GM19463 (cell line): ENCODE results near the gene C1QC.

ENCODE experiments used
- ATAC-seq: cut with Tn5 transposase; IDR thresholded peaks from one replicate; pipeline ENCODE4 v1.9.1; 2021; ENCODE audit warnings: mild to moderate bottlenecking, moderate library complexity; ENCODE audit not compliant: unreplicated experiment

Gene C1QC

GRCh38 chr1:22618056-22618455 lies 25.4 kb upstream of the C1QC start:
- no peak for ATAC-seq

DNA sequence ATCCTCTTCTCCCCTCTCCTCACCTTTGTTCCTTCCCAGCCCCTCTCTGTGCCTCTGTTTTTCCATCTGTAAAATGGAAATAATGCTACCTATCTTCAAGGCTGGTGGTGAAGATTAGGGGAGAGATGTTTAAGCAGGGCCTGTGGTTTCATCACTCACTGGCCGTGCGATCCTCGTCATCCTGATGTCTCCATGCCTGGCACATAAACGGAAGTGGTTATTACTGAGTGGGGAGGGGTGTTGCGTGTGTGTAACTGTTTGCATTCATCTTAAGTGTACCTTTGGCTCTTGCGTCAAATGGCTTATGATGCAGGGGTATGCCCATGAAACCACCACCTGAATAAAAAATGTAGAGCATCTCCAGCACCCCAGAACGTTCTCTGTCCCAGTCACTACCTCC lies 24.2 kb upstream of the C1QC start:
- ATAC-seq, result no peak

DNA sequence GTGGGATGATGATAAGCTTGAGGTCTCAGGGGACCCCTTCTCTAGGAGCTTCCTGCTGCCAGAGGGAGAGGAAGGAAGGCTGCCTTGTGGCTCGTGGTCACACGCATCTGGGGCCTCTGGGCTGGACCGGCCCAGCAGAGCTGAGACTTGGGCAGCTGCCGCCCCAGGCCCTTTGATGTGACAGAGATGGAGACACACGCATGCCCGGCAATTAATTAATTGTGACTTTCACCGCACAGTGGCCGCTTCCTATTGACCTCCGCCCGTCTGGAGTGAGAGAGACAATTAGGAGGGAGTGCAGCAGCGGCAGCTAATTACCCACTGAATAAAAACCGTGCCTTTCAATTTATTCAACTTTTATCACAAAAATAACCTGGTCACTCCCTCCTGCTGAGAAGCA lies 23.6 kb upstream of the C1QC start:
- no peak for ATAC-seq

- ATAC-seq, result no peak
These were observed 21.7 kb upstream of the C1QC start for GRCh38 chr1:22621761-22622160.

DNA sequence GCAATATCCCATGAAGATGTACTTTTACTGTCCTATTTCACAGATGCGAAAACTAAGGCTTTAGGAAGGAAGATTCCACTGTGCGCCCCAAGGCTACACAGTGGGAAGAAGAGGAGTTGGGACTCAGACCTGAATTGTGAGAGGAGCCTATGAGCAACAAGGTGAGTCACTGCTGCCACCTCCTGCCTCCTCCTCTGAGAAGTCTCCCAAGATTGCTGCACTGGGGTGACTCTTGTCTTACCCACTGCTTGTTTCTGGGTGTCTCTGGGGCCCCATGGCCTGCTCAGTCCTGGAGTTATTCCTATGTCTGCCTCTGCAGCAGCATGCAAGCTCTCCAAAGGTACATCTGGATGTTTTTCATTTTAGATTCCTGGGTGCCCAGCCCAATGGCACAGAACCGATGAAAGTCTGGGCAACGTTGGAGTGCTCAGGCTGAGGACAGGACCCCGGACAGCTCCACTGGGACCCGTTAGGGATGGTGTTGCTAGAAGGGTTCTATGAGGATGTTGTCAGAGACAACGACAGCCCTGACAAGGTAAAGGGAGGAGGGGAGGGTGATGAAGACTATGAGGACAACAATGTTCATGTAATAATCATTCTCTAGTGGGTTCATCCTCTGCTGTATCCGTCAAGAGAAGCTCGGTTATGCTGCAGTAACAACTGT lies 18.0 kb upstream of the C1QC start:
- ATAC-seq, result no peak

GRCh38 chr1:22626237-22627157 lies 16.9 kb upstream of the C1QC start:
- ATAC-seq, result no peak

GRCh38 chr1:22627331-22627730 lies 16.1 kb upstream of the C1QC start:
- ATAC-seq, result no peak

DNA sequence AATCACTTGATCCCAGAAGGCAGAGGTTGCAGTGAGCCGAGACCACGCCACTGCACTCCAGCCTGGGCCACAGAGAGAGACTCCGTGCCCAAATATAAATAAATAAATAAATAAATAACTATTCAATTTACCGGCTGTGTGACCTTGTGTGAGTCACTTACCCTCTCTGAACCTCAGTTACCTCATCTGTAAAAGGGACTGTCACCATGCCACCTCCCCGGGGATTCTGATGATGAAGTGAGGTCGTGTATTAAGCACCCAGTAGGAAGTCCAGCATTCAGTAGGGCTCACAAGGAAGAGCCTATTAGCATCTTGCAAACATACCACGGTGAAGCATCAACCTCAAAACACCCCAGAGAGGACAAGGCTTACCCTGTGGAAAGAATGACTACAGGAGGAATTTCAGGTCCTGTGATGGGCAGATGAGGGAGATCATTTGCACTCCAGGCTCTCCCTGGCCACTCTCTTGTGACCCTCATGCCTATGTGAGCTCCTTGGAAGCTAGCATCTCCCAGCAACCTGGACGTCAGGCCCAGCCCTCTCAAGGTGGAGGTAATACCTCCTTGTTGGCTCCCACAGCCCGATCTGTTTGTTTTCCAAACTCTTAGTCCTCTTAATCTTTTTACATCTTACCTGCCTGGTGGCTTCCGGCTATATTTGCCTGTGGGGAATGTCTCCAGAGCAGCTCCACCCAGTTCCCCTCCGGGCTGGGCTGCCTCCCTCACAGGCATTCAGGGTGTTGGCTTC lies 14.6 kb upstream of the C1QC start:
- ATAC-seq, result no peak

DNA sequence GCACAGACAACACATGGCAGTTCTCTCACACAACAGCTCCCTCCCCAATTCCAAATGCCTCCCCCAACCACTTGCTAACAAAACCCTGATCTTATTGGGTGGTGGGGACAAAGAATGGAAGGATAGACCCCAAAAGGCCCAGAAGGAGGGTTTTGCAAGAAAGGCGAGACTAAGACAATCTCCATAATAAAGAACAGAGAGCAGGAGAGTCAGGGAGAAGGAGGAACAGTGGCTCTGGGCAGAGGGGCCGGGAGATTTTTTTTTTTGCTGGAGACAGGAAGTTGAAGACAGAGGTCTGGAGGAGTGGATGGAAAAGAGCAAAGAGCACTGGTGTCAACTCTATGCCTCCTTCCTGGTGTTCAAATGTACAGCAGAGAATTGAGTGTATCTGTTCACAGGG lies 13.5 kb upstream of the C1QC start:
- no peak for ATAC-seq

DNA sequence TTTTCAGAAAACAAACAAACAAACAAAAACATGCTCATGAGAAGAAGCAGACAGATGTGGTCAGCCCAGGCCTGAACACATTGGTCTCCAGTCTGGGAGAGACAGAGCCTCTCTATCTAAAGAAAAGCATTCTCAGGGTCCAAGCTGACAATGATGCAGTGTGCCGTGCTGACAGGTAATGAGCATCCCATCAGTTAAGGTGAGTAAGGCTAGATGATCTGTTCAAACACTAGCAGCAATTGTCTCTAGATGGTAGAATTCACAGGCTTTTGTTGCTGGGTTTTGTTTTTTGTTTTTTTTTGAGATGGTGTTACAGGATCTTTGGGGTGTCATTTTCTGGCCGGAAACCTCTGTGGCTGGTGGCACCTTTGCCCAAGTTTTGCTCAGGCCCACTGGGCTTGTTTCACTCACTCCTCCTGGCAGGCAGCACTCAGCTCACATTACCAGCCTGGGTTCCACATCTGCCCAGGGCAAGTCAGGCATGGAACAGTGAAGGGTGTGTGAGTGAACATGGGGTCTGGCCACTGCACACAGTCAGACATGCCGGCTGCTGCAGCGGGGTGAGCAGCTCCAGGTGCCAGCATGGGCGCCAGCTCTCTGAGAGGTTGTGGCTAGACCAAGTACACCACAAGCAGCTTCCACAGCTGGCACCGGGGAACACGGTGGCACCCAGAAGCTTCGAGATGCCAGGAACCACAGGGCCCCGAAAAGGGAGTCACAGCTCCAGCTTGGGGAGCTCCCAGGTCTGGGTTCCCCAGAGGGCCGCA lies 9.6 kb upstream of the C1QC start:
- no peak for ATAC-seq

GRCh38 chr1:22635436-22635835 lies 8.0 kb upstream of the C1QC start:
- ATAC-seq, result no peak

DNA sequence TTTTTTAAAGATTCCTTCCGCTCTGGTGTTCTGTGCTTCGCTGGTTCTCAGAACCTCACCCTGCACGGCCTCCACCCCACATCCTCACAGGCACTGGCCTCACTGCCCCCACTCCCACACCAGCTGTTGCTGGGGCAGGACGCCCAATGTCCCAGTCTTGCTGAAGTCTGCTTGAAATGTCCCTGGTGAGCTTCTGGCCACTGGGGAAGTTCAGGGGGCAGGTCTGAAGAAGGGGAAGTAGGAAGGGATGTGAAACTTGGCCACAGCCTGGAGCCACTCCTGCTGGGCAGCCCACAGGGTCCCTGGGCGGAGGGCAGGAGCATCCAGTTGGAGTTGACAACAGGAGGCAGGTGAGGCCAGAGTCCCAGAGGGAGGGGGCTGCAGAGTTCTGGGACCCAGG lies 7.1 kb upstream of the C1QC start, which contains the start of gene C1QA:
C1QA (plus strand) TSS at position 276 of the 400 bp plus-strand sequence. CDS start 989 bp downstream, outside the sequence.
- no peak for ATAC-seq

DNA sequence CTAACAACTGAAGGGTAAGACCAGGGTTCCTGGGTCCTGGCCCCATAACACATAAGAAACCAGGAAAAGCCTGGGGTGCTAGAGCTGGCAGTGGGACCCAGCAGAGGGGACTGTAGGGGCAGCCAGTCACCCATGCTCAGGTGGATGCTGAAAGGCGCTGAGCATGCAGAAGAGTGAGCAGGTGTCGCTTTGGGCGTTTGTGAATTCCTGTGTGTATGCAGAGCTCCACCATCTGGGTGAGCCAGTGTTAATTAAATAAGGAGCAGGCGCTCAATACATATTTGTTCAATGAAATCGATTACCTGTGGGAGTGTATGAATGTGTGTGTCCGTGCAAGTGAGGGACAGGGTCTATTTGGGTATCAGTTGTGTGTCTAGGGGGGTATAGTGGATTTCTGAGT lies 6.5 kb upstream of the C1QC start:
- no peak for ATAC-seq

DNA sequence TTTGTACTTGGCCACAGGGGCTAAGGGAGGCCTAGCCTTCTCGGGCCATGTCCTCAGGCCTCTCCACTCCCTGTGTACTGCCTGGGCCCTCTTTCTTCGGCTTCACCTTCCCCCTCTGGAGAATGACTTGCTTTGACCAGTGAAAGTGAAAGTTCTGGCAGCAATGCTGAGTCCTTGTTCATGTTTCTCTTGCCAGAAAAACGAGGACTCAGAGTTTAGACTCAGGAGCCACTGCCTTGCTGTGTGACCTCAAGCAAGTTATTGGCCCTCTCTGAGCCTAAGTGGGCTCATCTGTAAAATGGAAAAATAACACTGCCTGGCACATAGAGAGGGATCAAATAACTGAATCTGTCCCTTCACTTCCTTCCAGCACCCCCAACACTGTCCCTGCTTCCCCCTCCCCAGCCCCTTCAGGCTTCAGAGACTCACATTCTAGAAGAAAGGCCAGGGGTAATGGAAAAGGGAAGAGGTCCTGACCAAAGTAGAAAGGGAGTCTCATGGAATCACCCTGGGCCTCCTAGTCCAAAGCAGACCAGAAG lies 5.5 kb upstream of the C1QC start:
- ATAC-seq, result no peak

DNA sequence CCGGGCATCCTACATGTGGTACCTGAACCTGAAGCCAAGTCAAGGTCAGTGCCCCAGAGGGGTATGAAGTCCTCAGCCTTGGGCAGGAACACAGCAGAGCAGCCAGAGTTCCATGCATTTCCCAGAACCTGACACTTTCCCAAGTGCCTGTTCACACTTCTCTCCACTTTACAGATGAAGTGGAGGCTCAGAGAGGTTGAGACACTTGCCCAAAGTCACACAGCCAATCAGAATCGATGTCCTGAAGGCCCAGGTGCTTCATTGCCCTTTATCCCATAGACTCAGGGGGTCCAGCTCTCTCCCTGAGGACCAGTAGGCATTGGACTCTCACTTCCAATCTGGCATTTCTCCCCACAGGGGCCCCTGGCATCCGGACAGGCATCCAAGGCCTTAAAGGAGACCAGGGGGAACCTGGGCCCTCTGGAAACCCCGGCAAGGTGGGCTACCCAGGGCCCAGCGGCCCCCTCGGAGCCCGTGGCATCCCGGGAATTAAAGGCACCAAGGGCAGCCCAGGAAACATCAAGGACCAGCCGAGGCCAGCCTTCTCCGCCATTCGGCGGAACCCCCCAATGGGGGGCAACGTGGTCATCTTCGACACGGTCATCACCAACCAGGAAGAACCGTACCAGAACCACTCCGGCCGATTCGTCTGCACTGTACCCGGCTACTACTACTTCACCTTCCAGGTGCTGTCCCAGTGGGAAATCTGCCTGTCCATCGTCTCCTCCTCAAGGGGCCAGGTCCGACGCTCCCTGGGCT lies 4.8 kb upstream of the C1QC start:
- ATAC-seq, result no peak

- ATAC-seq, result no peak
These were observed 4.1 kb upstream of the C1QC start for GRCh38 chr1:22639286-22639685.

- ATAC-seq, result no peak
These were observed 2.2 kb upstream of the C1QC start for GRCh38 chr1:22641247-22641646.

DNA sequence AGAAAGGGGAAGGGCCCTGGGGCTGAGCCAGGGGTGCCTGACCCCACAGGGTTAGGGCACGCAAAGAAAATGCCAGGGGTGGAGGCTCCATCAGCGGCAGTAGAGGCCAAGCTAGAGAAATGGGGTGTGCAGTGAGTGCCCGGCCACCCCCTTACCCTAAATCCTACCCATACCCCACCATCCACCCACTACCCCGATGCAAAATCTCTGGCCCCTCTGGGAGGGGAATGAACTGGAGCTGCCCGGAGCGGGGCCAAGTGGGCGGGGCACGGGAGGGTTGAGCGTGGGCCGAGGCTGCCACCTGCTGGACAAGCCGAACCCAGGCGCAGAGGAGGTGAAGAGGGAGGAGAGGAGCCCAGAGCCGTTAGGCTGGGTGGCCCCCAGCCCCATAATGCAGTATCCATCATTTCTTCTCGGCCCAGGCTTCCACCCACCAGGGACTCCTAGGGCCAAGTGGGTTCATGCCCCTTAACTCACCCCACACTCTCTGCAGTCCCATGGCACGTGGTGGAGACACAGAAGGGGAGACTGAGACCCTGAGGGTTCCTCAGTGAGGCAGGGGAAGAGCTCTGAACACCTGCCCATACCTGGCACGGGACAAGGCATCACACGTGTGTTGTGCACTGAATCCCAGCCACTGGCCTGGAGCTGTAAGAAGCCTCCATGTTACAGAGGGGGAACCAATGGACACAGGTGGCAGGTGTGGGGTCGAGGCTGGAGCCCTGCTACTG lies 1.4 kb upstream of the C1QC start:
- ATAC-seq, result no peak

GRCh38 chr1:22643928-22644327 lies 495 bp downstream of the C1QC start:
- ATAC-seq, result no peak
